GM21576 (cell line): ENCODE data around the gene U2SURP.
"Not testable (repeated sequence)": the region's sequence is repeated elsewhere in the genome, so short reads cannot be mapped to it uniquely, and the experiment has no call there.

ENCODE experiments used
- ATAC-seq: cut with Tn5 transposase; IDR thresholded peaks from one replicate; pipeline ENCODE4 v1.9.1; 2021; ENCODE audit warnings: mild to moderate bottlenecking, moderate library complexity; ENCODE audit not compliant: unreplicated experiment

Gene U2SURP

DNA sequence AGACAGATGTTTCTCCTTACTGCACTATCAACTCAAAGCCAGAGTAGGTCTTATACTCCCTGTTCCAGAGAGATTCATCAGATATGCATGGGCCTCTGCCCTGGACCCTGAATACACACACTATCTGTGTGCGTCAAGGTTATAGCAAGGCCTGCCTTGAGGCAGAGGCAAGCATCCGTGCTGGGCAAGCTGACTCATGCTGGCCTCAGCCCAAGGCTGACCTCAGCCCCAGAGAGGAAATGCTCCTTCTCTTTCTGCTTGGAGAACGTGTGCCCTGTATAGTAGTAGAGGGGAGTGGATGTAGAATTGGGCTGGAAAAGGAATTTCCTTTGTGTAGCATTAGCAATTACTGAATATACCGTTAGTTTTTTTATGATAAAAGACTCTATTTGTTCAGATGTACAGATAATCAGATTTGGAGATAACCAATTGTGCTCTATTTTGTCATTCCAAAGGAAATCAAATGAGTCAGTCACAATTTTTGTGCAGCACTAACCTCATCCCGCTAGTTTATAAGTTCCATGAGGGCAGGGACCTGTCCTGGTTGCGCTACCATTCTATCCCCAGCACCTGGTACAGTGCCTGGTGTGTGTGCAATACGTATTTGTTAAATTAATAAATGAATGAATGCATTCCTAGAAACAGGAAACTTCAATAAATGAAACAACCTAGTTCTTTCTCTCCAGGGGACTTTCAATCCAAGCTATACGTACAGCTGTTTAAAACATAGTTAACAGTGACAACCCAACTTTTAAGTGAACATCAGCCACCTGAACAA lies 24.6 kb upstream of the U2SURP start:
- no peak for ATAC-seq

- no peak for ATAC-seq
Measured at GRCh38 chr3:142977399-142977728, 24.0 kb upstream of the U2SURP start.

GRCh38 chr3:142981108-142981507 lies 20.3 kb upstream of the U2SURP start:
- ATAC-seq: no peak

GRCh38 chr3:142982038-142982773 lies 19.2 kb upstream of the U2SURP start:
- no peak for ATAC-seq

GRCh38 chr3:142983318-142983717 lies 18.1 kb upstream of the U2SURP start:
- ATAC-seq: no peak

GRCh38 chr3:142984255-142984654 lies 17.1 kb upstream of the U2SURP start:
- no peak for ATAC-seq

DNA sequence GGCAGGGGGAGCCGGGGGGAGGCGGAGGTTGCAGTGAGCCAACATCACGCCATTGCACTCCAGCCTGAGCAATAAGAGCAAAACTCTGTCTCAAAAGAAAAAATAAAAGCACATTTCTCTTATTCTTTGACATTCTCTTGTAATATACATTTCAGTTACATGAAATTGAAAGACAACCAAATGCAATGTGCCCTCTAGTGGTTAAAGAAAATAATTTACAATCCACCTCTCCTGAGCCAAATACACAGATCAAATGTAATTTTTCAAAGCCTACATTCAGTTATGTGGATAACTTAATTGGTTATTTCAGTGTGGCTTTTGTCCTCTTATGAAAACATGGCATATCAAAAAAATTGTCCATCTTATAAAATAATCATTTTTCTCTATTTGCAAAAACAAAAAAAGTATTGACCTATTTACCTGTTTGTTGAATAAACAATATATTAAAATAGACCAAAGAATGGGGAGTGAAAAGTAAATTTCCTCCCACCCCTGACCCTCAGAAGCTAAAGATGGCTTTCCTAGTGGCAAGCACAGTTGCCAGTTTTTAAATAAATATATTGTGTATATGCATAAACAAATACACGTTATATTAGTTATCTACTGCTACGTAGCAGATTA lies 14.2 kb upstream of the U2SURP start:
- ATAC-seq: peak; percentile 50

- peak; percentile 70 for ATAC-seq
Measured at GRCh38 chr3:142987707-142988106, 13.7 kb upstream of the U2SURP start.

- ATAC-seq: not testable (repeated sequence)
Measured at GRCh38 chr3:142988221-142988620, 13.1 kb upstream of the U2SURP start.

- not testable (repeated sequence) for ATAC-seq
Measured at GRCh38 chr3:142988826-142989225, 12.5 kb upstream of the U2SURP start.

DNA sequence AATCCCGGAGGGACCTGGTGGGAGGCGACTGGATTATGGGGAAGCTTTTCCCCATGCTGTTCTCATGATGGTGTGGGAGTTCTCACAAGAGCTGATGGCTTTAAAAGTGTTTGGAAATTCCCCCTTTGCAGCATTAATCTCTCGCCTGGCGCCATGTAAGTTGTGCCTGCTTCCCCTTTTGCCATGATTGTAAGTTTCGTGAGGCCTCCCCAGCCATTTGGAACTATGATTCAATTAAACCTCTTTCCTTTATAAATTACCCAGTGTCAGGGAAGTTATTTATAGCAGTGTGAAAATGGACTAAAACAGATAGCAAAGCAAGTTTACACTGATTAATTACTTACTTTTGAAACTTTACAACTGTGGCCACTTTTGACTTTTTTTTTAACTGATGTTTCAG lies 10.6 kb upstream of the U2SURP start:
- no peak for ATAC-seq

- ATAC-seq: no peak
Measured at GRCh38 chr3:142992323-142992722, 9.0 kb upstream of the U2SURP start.

DNA sequence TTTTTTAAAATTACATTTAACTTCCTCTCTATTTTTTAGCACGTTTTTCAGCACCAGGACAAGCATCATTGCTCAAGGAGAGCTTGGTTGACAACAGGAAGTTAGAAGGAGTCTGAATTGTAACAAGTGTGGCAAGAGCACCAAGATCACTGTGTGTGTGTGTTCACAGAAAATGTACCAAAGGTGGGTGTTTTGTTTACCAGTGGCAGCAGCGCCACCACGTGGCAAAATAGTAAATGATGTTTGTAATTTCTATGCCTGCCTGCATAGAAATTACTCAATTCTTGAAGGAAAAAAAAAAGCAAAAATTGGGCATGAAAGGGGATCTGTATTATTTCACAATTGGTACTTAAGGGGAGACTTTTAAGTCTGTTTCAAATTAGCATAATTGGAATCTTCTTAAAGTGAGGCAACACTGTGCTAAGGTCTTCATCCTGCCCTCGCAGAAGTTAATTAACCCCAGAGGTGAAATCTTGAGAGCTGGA lies 7.4 kb upstream of the U2SURP start:
- ATAC-seq: no peak

- no peak for ATAC-seq
Measured at GRCh38 chr3:142997330-142997729, 4.0 kb upstream of the U2SURP start.

DNA sequence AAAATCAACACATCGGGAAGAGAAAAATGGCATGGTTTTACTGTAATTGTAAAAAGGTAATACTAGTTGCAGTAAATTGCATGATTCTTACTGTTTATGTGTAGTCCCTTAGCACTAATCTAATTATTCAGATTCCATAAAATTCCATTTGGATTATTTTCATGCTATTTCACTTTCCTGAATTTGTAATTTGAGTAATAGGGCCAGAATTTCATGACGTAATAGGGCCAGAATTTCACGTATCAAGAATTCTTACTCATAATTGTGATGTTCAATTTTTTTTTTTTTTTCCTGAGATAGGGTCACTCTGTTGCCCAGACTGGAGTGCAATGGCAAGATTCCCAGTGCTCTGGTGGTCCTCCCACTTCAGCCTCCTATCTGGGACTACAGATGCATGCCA lies 2.9 kb upstream of the U2SURP start:
- no peak for ATAC-seq

GRCh38 chr3:142999881-143000280 lies 1.5 kb upstream of the U2SURP start:
- no peak for ATAC-seq

DNA sequence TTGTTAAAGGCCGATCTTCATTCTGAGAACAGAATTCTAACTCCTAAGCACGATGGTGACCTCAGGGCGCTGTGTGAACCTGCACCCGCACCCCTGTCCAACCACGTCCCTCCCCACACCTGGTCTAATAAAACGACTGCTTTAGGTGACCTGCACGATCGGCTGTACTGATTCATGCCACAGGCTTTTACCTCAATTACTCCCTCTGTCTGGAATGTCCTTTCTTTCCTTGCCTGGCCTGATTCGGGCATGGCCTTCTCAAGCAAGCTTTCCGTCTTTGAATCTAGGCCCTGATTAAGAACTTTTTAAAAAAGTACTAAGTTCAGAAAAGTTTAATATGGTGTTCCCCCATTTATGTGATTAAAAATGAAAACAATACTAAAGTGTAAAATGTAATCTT lies 842 bp upstream of the U2SURP start:
- ATAC-seq: no peak

GRCh38 chr3:143001034-143001368 lies 369 bp upstream of the U2SURP start:
- ATAC-seq: peak; percentile 71

- peak; percentile 26 for ATAC-seq
Measured at GRCh38 chr3:143002083-143002712, 828 bp downstream of the U2SURP start.

DNA sequence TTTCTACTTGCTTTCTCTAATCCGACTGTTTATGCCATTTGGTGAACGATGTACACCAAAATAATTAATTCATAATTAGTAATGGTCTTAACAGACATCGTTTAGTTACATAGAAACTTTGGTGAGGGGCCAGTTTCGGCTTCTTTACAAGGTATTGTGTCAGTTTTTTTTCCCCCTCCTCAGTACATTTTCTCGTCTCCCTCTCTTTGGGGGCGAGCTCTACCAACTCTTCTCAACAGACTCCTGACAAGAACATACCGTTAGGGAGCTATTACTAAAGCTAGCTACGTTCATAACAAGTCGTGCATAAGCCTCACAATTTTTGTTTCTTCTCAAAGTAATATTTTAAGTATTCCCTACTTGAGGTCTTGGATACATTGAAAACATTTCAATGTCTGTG lies 1.4 kb downstream of the U2SURP start:
- no peak for ATAC-seq

DNA sequence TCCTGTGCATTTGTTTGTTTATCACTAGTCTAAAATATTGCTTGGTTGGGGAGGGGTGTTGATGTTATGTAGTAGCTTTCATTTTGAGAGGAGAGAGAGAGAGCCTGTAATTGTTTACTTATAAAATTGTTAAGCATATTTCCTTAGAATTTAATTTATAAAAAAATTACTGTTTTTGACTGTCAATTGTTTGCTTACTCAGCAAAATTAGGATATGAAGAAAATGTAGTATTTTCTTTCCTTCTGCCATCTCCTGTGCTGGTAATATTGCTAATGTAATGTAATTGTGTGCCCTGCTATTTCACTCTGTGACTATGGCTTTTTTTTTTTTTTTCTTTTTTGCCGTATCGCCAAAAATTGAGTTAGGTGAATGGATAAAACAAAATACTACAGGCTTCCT lies 3.5 kb downstream of the U2SURP start:
- ATAC-seq: no peak

DNA sequence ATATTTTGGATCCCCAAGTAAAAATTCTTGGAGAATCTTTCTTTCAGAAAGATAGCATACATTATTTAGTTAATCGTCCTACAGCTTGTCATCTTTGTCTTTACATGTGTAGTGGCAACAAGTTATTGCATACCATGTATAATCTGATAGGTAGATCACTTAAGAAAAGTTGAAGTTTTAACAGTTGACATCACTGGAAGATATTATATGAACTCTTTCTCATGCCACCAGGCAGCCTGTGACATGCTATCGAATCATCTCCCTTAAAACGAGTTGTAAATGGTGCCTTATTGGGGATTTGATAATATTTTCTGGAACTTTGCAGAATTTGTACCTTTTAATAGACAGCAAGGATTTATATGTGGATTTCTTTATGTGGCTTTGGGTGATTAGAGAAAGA lies 8.7 kb downstream of the U2SURP start:
- ATAC-seq: no peak
